HepG2 (cell line): Measurements from ENCODE around the gene ZG16. TPM values are rescaled to one million over a fixed set of nuclear protein-coding genes. Genes with fewer than 3 reads are reported as not detected.

Experiments
- HHEX ChIP-seq: IDR thresholded peaks from 2 replicates; pipeline ENCODE4 v1.6.1; 2016; ENCODE audit warnings: control low read depth
- MYNN ChIP-seq: sonication (generic); formaldehyde crosslinking; IDR thresholded peaks from 2 replicates; pipeline ENCODE4 v1.4.0; 2020; ENCODE audit warnings: mild to moderate bottlenecking, low read depth, missing genetic modification reagents
- NR3C1 ChIP-seq: sonication (generic); formaldehyde crosslinking; IDR thresholded peaks from 2 replicates; pipeline ENCODE4 v1.4.0; 2020; ENCODE audit warnings: missing genetic modification reagents
- SIX4 ChIP-seq: sonication (generic); formaldehyde crosslinking; IDR thresholded peaks from 2 replicates; pipeline ENCODE4 v1.4.0; 2020; ENCODE audit warnings: missing genetic modification reagents
- SRSF9 ChIP-seq: fragments of 200-400 bp; formaldehyde crosslinking; IDR thresholded peaks from 2 replicates; pipeline ENCODE4 v1.6.1; 2018; ENCODE audit warnings: borderline replicate concordance, mild to moderate bottlenecking, low read depth, low read length; ENCODE audit not compliant: insufficient read depth, poor library complexity, severe bottlenecking
- U2AF1 ChIP-seq: fragments of 200-400 bp; formaldehyde crosslinking; optimal IDR thresholded peaks from 2 replicates; pipeline ENCODE3; 2017; ENCODE audit warnings: mild to moderate bottlenecking, low read depth, low read length
- WIZ ChIP-seq: sonication (generic); formaldehyde crosslinking; IDR thresholded peaks from 2 replicates; pipeline ENCODE4 v1.5.1; 2020; ENCODE audit warnings: mild to moderate bottlenecking, missing genetic modification reagents
- ZBTB3 ChIP-seq: sonication (generic); formaldehyde crosslinking; IDR thresholded peaks from 2 replicates; pipeline ENCODE4 v1.4.0; 2020; ENCODE audit warnings: low read depth, mild to moderate bottlenecking, moderate library complexity, missing genetic modification reagents, borderline replicate concordance
- ZFP36 ChIP-seq: fragments of 150-350 bp; IDR thresholded peaks from 2 replicates; pipeline ENCODE4 v1.6.1; 2018; ENCODE audit warnings: borderline replicate concordance, low read length, low read depth; ENCODE audit not compliant: partially characterized antibody
- ZFYVE20 ChIP-seq: sonication (generic); formaldehyde crosslinking; IDR thresholded peaks from 2 replicates; pipeline ENCODE4 v1.8.0; 2023; ENCODE audit warnings: low read depth, mild to moderate bottlenecking, moderate library complexity, missing genetic modification reagents, borderline replicate concordance
- ZNF225 ChIP-seq: sonication (generic); formaldehyde crosslinking; IDR thresholded peaks from 2 replicates; pipeline ENCODE4 v1.4.0; 2020; ENCODE audit warnings: mild to moderate bottlenecking, missing genetic modification reagents
- ZNF296 ChIP-seq: sonication (generic); formaldehyde crosslinking; conservative IDR thresholded peaks from 2 replicates; pipeline ENCODE4 v1.5.0; 2020; ENCODE audit warnings: mild to moderate bottlenecking, missing genetic modification reagents
- ZNF501 ChIP-seq: sonication (generic); formaldehyde crosslinking; IDR thresholded peaks from 2 replicates; pipeline ENCODE4 v1.5.1; 2020; ENCODE audit warnings: mild to moderate bottlenecking, moderate library complexity, missing genetic modification reagents
- polyA plus RNA-seq, 8 experiments: library from polyadenylated mRNA; depleted of rRNA in 3 of 8; stranded (reverse) in 7 of 8; unstranded in 1 of 8; fragments of >200 nt; fragmentation: Illumina TruSeq in 4 of 8; extraction: Trizol in 4 of 8; gene quantifications; 2 replicates each; pipeline versions ENCODE4 v1.2.1 to v1.2.3, GENCODE V29; 2011 to 2016; ENCODE audit warnings: low read depth in 4 of 8, missing spikeins in 1 of 8, mixed read lengths in 1 of 8; ENCODE audit not compliant: insufficient read depth in 1 of 8
- total RNA-seq, 5 experiments: library from RNA; depleted of rRNA; stranded (reverse); fragments of >200 nt; fragmentation: Illumina TruSeq; extraction: Trizol; gene quantifications; 2 replicates each; pipeline ENCODE4 v1.2.3, GENCODE V29; 2016; ENCODE audit warnings: low read depth in 1 of 5
- TF ChIP-seq, protein P1 (sequence below): sonication (generic); formaldehyde crosslinking; IDR thresholded peaks from 2 replicates; pipeline ENCODE4 v1.5.0; 2020; ENCODE audit warnings: missing genetic modification reagents, mild to moderate bottlenecking, borderline replicate concordance
- TF ChIP-seq, protein P2 (sequence below): sonication (generic); formaldehyde crosslinking; IDR thresholded peaks from 2 replicates; pipeline ENCODE4 v1.4.0; 2020; ENCODE audit warnings: missing genetic modification reagents, borderline replicate concordance
- TF ChIP-seq, protein P3 (sequence below): sonication (generic); formaldehyde crosslinking; IDR thresholded peaks from 2 replicates; pipeline ENCODE4 v1.8.0; 2022; ENCODE audit warnings: mild to moderate bottlenecking, missing genetic modification reagents, moderate library complexity
- TF ChIP-seq, protein P4 (sequence below): sonication (generic); formaldehyde crosslinking; IDR thresholded peaks from 2 replicates; pipeline ENCODE4 v1.4.0; 2020; ENCODE audit warnings: missing genetic modification reagents, borderline replicate concordance
- TF ChIP-seq, protein P5 (sequence below): IDR thresholded peaks from 2 replicates; pipeline ENCODE4 v1.6.1; 2012; ENCODE audit warnings: low read depth, low read length, improper control_type of control experiment

ZG16 gene
- total and polyA plus RNA-seq, 2 of the 13 experiments (the other 11 are each of a cell fraction or from before 2014, with no cell fraction given): 0.04 to 0.07 TPM

DNA sequence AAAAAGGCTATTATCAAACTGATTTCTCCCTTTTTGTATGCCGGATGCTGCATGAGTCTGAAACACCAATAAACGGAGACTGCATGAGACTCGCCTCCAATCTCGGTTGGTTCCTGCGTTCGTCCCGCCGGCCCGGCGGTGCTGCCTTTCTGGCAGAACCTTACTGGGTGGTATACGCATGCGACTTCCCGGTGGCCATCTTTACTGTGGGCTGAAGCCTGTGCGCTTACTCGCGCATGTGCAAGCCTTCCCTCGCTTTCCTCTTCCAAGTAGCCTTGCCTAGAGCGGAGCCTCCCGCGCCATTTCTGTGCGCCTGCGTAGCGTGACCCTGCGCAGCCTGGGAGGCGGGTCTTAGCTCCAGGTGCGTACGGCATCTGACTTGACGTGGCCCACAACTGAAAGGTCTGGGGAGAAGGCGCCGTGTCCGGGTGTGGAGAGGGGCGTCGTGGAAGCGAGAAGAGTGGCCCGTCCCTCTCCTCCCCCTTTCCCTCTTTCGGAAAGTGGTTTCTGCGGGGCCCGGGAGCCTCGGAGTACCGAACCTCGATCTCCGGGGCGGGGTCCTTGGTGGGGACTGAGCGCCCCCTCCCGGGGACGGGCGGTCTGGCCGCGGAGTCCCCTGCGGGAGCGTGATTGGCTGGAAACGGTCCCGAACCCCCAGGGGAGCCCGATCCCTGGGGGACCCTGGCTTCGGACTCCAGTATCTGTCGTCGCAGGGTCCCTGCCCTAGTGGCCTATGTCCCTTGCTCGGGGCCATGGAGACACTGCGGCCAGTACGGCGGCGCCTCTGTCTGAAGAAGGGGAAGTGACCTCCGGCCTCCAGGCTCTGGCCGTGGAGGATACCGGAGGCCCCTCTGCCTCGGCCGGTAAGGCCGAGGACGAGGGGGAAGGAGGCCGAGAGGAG is 38.0 kb downstream of the ZG16 start, which contains the start of gene PAGR1 (continued):
- TF ChIP-seq, protein P1, sequence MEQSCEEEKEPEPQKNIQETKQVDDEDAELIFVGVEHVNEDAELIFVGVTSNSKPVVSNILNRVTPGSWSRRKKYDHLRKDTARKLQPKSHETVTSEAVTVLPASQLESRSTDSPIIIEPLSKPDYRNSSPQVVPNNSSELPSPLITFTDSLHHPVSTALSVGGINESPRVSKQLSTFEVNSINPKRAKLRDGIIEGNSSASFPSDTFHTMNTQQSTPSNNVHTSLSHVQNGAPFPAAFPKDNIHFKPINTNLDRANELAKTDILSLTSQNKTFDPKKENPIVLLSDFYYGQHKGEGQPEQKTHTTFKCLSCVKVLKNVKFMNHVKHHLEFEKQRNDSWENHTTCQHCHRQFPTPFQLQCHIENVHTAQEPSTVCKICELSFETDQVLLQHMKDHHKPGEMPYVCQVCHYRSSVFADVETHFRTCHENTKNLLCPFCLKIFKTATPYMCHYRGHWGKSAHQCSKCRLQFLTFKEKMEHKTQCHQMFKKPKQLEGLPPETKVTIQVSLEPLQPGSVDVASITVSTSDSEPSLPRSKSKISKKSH (CRISPR knock-in tag): peak; percentile 97
- TF ChIP-seq SIX4 (CRISPR knock-in tag): peak; percentile 13; the same call in 1 of the 2 replicates
- TF ChIP-seq ZNF501 (CRISPR knock-in tag): peak; percentile 96
- no peak for TF ChIP-seq ZFP36
- TF ChIP-seq U2AF1: no peak
- TF ChIP-seq, protein P2, sequence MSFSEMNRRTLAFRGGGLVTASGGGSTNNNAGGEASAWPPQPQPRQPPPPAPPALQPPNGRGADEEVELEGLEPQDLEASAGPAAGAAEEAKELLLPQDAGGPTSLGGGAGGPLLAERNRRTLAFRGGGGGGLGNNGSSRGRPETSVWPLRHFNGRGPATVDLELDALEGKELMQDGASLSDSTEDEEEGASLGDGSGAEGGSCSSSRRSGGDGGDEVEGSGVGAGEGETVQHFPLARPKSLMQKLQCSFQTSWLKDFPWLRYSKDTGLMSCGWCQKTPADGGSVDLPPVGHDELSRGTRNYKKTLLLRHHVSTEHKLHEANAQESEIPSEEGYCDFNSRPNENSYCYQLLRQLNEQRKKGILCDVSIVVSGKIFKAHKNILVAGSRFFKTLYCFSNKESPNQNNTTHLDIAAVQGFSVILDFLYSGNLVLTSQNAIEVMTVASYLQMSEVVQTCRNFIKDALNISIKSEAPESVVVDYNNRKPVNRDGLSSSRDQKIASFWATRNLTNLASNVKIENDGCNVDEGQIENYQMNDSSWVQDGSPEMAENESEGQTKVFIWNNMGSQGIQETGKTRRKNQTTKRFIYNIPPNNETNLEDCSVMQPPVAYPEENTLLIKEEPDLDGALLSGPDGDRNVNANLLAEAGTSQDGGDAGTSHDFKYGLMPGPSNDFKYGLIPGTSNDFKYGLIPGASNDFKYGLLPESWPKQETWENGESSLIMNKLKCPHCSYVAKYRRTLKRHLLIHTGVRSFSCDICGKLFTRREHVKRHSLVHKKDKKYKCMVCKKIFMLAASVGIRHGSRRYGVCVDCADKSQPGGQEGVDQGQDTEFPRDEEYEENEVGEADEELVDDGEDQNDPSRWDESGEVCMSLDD (CRISPR knock-in tag): peak; percentile 98
- peak; percentile 74; the same call in 1 of the 2 replicates for TF ChIP-seq ZFYVE20 (CRISPR knock-in tag)
- TF ChIP-seq, protein P3, sequence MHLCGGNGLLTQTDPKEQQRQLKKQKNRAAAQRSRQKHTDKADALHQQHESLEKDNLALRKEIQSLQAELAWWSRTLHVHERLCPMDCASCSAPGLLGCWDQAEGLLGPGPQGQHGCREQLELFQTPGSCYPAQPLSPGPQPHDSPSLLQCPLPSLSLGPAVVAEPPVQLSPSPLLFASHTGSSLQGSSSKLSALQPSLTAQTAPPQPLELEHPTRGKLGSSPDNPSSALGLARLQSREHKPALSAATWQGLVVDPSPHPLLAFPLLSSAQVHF (CRISPR knock-in tag): 0 out of 2 replicates have a peak, but pooled peaks have one; percentile 26
- TF ChIP-seq, protein P4, sequence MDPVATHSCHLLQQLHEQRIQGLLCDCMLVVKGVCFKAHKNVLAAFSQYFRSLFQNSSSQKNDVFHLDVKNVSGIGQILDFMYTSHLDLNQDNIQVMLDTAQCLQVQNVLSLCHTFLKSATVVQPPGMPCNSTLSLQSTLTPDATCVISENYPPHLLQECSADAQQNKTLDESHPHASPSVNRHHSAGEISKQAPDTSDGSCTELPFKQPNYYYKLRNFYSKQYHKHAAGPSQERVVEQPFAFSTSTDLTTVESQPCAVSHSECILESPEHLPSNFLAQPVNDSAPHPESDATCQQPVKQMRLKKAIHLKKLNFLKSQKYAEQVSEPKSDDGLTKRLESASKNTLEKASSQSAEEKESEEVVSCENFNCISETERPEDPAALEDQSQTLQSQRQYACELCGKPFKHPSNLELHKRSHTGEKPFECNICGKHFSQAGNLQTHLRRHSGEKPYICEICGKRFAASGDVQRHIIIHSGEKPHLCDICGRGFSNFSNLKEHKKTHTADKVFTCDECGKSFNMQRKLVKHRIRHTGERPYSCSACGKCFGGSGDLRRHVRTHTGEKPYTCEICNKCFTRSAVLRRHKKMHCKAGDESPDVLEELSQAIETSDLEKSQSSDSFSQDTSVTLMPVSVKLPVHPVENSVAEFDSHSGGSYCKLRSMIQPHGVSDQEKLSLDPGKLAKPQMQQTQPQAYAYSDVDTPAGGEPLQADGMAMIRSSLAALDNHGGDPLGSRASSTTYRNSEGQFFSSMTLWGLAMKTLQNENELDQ (CRISPR knock-in tag): no peak; the same call in 1 of the 2 replicates
- no peak for TF ChIP-seq HHEX
- TF ChIP-seq ZBTB3 (CRISPR knock-in tag): peak; percentile 85; the same call in 1 of the 2 replicates
- TF ChIP-seq ZNF225 (CRISPR knock-in tag): no peak
- TF ChIP-seq, protein P5, sequence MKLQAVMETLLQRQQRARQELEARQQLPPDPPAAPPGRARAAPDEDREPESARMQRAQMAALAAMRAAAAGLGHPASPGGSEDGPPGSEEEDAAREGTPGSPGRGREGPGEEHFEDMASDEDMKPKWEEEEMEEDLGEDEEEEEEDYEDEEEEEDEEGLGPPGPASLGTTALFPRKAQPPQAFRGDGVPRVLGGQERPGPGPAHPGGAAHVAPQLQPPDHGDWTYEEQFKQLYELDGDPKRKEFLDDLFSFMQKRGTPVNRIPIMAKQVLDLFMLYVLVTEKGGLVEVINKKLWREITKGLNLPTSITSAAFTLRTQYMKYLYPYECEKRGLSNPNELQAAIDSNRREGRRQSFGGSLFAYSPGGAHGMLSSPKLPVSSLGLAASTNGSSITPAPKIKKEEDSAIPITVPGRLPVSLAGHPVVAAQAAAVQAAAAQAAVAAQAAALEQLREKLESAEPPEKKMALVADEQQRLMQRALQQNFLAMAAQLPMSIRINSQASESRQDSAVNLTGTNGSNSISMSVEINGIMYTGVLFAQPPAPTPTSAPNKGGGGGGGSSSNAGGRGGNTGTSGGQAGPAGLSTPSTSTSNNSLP: peak; percentile 43; the same call in 1 of the 2 replicates
- TF ChIP-seq SRSF9: no peak
- TF ChIP-seq MYNN: no peak
- TF ChIP-seq WIZ (CRISPR knock-in tag): peak; percentile 94
- peak; percentile 34; the same call in 1 of the 2 replicates for TF ChIP-seq NR3C1 (CRISPR knock-in tag)
- TF ChIP-seq ZNF296 (CRISPR knock-in tag): no peak
